Measurements from ENCODE around the gene NPIPB5.
"Not testable (repeated sequence)": the region's sequence is repeated elsewhere in the genome, so short reads cannot be mapped to it uniquely, and the experiment has no call there.

The NPIPB5 gene

DNA sequence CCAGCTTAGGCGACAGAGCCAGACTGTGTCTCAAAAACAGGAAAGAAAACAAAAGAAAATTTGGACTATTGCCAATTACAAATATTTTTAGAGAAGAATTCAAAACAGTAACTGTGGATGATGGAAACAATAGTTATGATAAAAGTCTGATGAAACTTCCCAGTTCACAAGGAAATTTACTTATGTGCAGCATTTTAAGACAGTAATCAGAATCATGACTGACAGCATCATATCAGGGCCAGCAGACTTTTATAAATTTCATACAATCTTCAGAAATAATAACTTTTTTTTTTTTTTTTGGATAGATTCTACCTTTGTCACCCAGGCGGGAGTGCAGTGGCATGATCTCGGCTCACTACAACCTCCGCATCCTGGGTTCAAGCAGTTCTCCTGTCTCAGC, at the start of gene NPIPB5:
Gene NPIPB5, plus strand, starts transcription at position 301 of the 400 bp plus-strand sequence. CDS start 2,911 bp downstream, outside the sequence.
- DNase-seq (ENCODE audit: low spot score), result not testable (repeated sequence)

GRCh38 chr16:22468846-22469245, 41.8 kb upstream of the NPIPB5 start:
- DNase-seq (ENCODE audit: low spot score), result not testable (repeated sequence)

- not testable (repeated sequence) for DNase-seq (ENCODE audit: low spot score)
These were observed 27.3 kb downstream of the NPIPB5 start for GRCh38 chr16:22537996-22538395.

- not testable (repeated sequence) for DNase-seq (ENCODE audit: low spot score)
These were observed 34.1 kb downstream of the NPIPB5 start for GRCh38 chr16:22544809-22545208.

DNA sequence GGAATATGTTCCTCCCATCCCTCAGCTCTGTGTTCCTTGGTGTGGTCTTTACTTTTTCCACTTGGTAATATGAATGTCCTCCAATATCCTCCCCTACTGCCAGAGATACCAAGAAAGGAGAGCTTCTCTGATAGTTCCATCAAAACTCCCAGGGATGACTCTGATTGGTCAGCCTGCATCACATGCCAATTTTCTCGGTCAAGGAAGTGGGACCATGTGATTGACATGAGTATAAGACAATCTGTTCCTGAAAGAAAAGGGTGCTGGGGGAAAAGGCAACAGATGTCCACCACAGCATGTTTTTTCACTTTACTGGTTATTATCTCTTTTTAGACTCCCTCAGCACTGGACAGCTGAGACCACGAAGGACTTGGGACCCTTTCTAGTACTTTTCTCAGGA, 35.9 kb downstream of the NPIPB5 start:
- DNase-seq (ENCODE audit: low spot score), result not testable (repeated sequence)

DNA sequence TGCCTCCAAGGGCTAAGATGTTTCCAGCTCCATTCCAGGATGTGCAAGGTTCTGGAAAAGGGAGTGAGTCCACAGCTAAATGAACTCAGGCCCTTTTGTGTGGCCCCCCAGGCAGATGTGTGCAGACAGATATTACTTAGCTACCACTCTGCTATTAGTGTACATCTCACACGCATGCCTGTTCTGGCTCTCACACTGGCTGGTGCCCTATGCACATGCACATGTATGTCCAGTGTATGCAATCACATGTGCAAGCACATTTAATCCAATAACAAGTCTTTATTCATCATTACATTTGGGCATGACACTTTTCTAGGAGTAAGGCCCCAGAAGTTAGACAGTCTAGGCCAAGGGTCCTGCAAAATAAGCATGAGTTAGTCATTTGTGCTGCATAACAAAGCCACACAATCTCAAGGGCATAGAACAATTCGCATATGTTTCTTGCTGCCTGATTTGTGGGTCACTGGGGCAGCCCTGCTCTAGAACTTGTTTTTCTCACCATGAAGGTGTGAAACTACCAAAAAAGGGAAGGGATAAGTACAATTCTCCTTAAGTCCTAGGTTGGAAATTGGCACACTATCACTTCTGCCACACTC, 36.6 kb downstream of the NPIPB5 start:
- not testable (repeated sequence) for DNase-seq (ENCODE audit: low spot score)

DNA sequence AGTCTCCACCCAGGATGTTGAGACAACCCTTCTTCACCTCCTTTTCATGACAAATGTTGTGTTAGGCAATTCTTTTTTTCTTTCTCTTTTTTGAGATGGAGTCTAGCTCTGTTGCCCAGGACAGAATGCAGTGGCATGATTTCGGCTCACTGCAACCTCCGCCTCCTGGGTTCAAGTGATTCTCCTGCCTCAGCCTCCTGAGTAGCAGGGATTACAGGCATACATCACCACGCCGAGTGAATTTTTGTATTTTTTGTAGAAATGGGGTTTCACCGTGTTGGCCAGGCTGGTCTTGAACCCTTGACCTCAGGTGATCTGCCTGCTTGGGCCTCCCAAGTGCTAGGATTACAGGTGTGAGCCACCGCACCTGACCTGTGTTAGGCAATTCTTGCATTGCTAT, 39.2 kb downstream of the NPIPB5 start:
- not testable (repeated sequence) for DNase-seq (ENCODE audit: low spot score)

DNA sequence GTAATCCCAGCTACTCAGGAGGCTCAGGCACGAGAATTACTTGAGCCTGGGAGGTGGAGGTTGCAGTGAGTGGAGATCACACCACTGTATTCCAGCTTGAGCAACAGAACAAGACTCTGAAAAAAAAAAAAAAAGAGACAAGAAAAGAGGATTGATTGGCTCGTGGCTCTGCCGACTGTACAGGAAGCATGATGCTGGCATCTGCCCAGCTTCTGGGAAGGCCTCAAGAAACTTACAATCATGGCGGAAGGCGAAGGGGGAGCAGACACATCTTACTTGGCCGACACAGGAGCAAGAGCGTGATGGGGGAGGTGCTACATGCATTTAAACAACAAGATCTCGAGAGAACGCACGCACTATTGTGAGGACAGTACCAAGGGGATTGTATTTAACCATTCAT, 40.5 kb downstream of the NPIPB5 start:
- DNase-seq (ENCODE audit: low spot score), result not testable (repeated sequence)

DNA sequence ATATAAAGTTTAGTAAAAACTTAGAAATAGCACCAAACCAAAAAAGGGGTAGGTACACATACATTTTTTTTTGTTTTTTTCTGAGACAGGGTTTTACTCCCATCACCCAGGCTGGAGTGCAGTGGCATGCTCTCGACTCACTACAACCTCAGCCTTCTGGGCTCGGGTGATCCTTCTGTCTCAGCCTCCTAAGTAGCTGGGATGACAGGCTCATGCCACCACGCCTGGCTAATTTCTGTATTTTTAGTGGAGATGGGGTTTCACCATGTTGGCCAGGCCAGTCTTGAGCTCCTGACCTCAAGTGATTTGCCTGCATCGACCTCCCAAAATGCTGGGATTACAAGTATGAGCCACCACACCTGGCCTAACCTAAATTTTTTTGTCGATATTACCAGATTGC, 41.0 kb downstream of the NPIPB5 start:
- DNase-seq (ENCODE audit: low spot score), result not testable (repeated sequence)

GRCh38 chr16:22556759-22557158, 46.1 kb downstream of the NPIPB5 start:
- DNase-seq (ENCODE audit: low spot score), result not testable (repeated sequence)
